Endothelial cell of umbilical vein (primary cell): ENCODE data around the gene SDC1. TPM values are rescaled to one million over a fixed set of nuclear protein-coding genes. Genes with fewer than 3 reads are reported as not detected.

ENCODE experiments used
- BruUV-seq: library from RNA; stranded (reverse); fragments of 400-500 nt; replicated peaks from 2 replicates; lab custom pipeline; 2021; lab: Mats Ljungman, UMichigan
- CTCF ChIA-PET: fragments of 300-600, 350-600 bp; sonication (Branson Sonifier 250); formaldehyde crosslinking; loops from one replicate; lab custom pipeline; 2021; ENCODE audit warnings: antibody characterized with exemption, inconsistent platforms; lab: Charles Lee
- POLR2A ChIA-PET: fragments of 300-600, 350-600 bp; sonication (Branson Sonifier 250); formaldehyde crosslinking; loops from one replicate; lab custom pipeline; 2021; ENCODE audit warnings: antibody characterized with exemption, inconsistent platforms; lab: Charles Lee
- DNase-seq: peaks from one replicate; pipeline ENCODE4 v3.0.0-alpha.2; 2011; ENCODE audit warnings: low read depth, low spot score
- FAIRE-seq: peaks from 2 replicates; lab custom pipeline; 2011; peaks lifted over from hg19 to GRCh38; lab: Jason Lieb, UNC
- H2AFZ ChIP-seq: 2 replicates; pipeline ENCODE4 v1.6.0; 2012; ENCODE audit warnings: low read depth, low read length, control low read depth, inconsistent platforms
- H3K27ac ChIP-seq: 2 replicates; pipeline ENCODE4 v1.5.1; 2011; ENCODE audit warnings: low read depth, mild to moderate bottlenecking, control low read depth, low read length, moderate library complexity; ENCODE audit not compliant: insufficient read depth
- H3K27me3 ChIP-seq, 2 experiments: 2 replicates each; pipeline versions ENCODE4 v1.6.0 to v1.6.1; 2011; ENCODE audit warnings: low read length in 2 of 2, mixed read lengths in 1 of 2; ENCODE audit not compliant: control insufficient read depth in 2 of 2, insufficient read depth in 2 of 2
- H3K36me3 ChIP-seq, 2 experiments: 2 replicates in 1 of 2; 3 replicates in 1 of 2; pipeline ENCODE4 v1.5.1; 2011; ENCODE audit warnings: low read length in 2 of 2, mild to moderate bottlenecking in 1 of 2, moderate library complexity in 1 of 2; ENCODE audit not compliant: control insufficient read depth in 2 of 2, insufficient read depth in 2 of 2; ENCODE audit errors: extremely low read depth in 1 of 2
- H3K4me1 ChIP-seq: 3 replicates; pipeline ENCODE4 v1.5.1; 2011; ENCODE audit warnings: mild to moderate bottlenecking, low read length; ENCODE audit not compliant: control insufficient read depth, insufficient read depth; ENCODE audit errors: extremely low read depth
- H3K4me2 ChIP-seq: 2 replicates; pipeline ENCODE4 v1.6.1; 2011; ENCODE audit warnings: low read length, control low read depth, mixed read lengths; ENCODE audit not compliant: insufficient read depth
- H3K4me3 ChIP-seq, 3 experiments: fragments of 200-600 bp in 1 of 3; sonication (generic), shearing (Covaris generic) in 1 of 3; replicated peaks in 1 of 3; 2 replicates each; pipeline ENCODE4 v1.5.1; 2011 to 2016; ENCODE audit warnings: control low read depth in 3 of 3, low read length in 3 of 3, mild to moderate bottlenecking in 2 of 3, inconsistent platforms in 1 of 3, low read depth in 1 of 3, moderate library complexity in 1 of 3; ENCODE audit not compliant: insufficient read depth in 1 of 3
- H3K79me2 ChIP-seq: 2 replicates; pipeline ENCODE4 v1.6.0; 2012; ENCODE audit warnings: low read length, inconsistent platforms; ENCODE audit not compliant: control insufficient read depth, insufficient read depth
- H3K9ac ChIP-seq: replicated peaks from 2 replicates; pipeline ENCODE3; 2011; ENCODE audit warnings: low read length, control low read depth; ENCODE audit not compliant: insufficient read depth; ENCODE audit errors: extremely low read depth
- H3K9me1 ChIP-seq: replicated peaks from 3 replicates; pipeline ENCODE4 v1.6.0; 2011; ENCODE audit warnings: mild to moderate bottlenecking, low read length; ENCODE audit not compliant: control insufficient read depth, insufficient read depth; ENCODE audit errors: extremely low read depth
- H3K9me3 ChIP-seq: replicated peaks from 2 replicates; pipeline ENCODE4 v1.5.1; 2012; ENCODE audit warnings: low read length, inconsistent platforms; ENCODE audit not compliant: control insufficient read depth, insufficient read depth
- H4K20me1 ChIP-seq: replicated peaks from 2 replicates; pipeline ENCODE3; 2011; ENCODE audit warnings: mild to moderate bottlenecking, low read length; ENCODE audit not compliant: control insufficient read depth, insufficient read depth; ENCODE audit errors: extremely low read depth
- EZH2 ChIP-seq: IDR thresholded peaks from 2 replicates; pipeline ENCODE4 v1.6.1; 2012; ENCODE audit warnings: borderline replicate concordance, low read depth, mild to moderate bottlenecking, moderate library complexity, low read length, inconsistent platforms; ENCODE audit not compliant: severe bottlenecking
- FOS ChIP-seq: IDR thresholded peaks from 2 replicates; pipeline ENCODE4 v1.6.1; 2011; ENCODE audit warnings: mild to moderate bottlenecking, low read length, moderate library complexity, borderline replicate concordance; ENCODE audit not compliant: insufficient read depth
- GATA2 ChIP-seq: IDR thresholded peaks from 2 replicates; pipeline ENCODE4 v1.7.0; 2011; ENCODE audit warnings: low read depth, mild to moderate bottlenecking, moderate library complexity, mixed read lengths, low read length; ENCODE audit not compliant: insufficient read length, insufficient read depth
- JUN ChIP-seq: IDR thresholded peaks from 2 replicates; pipeline ENCODE4 v1.6.1; 2011; ENCODE audit warnings: borderline replicate concordance, low read depth; ENCODE audit not compliant: insufficient read length, insufficient read depth
- MYC ChIP-seq: IDR thresholded peaks from one replicate; pipeline ENCODE4 v1.6.1; 2011; ENCODE audit warnings: mild to moderate bottlenecking, low read depth, low read length
- POLR2A ChIP-seq: IDR thresholded peaks from 2 replicates; pipeline ENCODE4 v1.6.1; 2012; ENCODE audit warnings: low read depth, mild to moderate bottlenecking, control low read depth, low read length
- POLR2AphosphoS5 ChIP-seq: IDR thresholded peaks from 2 replicates; pipeline ENCODE4 v1.6.1; 2012; ENCODE audit warnings: low read depth, mild to moderate bottlenecking, control low read depth, low read length, moderate library complexity; ENCODE audit not compliant: insufficient read depth
- dilution Hi-C: fragments of 300-500 bp; cut with MboI; formaldehyde crosslinking; loops from one replicate; pipeline ENCODE4 v1.15.0; 2019; ENCODE audit warnings: low sequenced_read_pairs; ENCODE audit not compliant: extremely low pct_ligation_motif_present
- intact Hi-C: fragments of 100-400 bp; cut with micrococcal nuclease; formaldehyde crosslinking; loops from one replicate; pipeline ENCODE4 v1.10.0; 2022
- polyA plus RNA-seq, 4 experiments: library from polyadenylated mRNA; depleted of rRNA in 3 of 4; stranded (reverse) in 3 of 4; unstranded in 1 of 4; fragments of >200 nt; gene quantifications; 2 replicates each; pipeline versions ENCODE4 v1.2.1 to v1.2.3, GENCODE V29; 2011 to 2012; ENCODE audit warnings: missing spikeins in 1 of 4
- total RNA-seq: library from RNA; stranded (reverse); gene quantifications from 2 replicates; pipeline ENCODE4 v1.2.3, GENCODE V29; 2021
- TF ChIP-seq, protein P1 (sequence below), 2 donors: IDR thresholded peaks; 1 replicate in 1 of 2; 2 replicates in 1 of 2; pipeline ENCODE4 v1.5.1; 2011; ENCODE audit warnings: low read length in 2 of 2, mild to moderate bottlenecking in 2 of 2, moderate library complexity in 2 of 2, control low read depth in 1 of 2, inconsistent platforms in 1 of 2, low read depth in 1 of 2; ENCODE audit not compliant: insufficient read depth in 1 of 2; ENCODE audit errors: extremely low read depth in 1 of 2
- TF ChIP-seq, protein P2 (sequence below): IDR thresholded peaks from 2 replicates; pipeline ENCODE4 v1.6.1; 2011; ENCODE audit not compliant: insufficient read depth, insufficient read length

Gene SDC1
- total and polyA plus RNA-seq, 2 donors (not counting 3 experiments of a cell fraction or from before 2014, with no cell fraction given), result 3.2 to 4.0 TPM

DNA sequence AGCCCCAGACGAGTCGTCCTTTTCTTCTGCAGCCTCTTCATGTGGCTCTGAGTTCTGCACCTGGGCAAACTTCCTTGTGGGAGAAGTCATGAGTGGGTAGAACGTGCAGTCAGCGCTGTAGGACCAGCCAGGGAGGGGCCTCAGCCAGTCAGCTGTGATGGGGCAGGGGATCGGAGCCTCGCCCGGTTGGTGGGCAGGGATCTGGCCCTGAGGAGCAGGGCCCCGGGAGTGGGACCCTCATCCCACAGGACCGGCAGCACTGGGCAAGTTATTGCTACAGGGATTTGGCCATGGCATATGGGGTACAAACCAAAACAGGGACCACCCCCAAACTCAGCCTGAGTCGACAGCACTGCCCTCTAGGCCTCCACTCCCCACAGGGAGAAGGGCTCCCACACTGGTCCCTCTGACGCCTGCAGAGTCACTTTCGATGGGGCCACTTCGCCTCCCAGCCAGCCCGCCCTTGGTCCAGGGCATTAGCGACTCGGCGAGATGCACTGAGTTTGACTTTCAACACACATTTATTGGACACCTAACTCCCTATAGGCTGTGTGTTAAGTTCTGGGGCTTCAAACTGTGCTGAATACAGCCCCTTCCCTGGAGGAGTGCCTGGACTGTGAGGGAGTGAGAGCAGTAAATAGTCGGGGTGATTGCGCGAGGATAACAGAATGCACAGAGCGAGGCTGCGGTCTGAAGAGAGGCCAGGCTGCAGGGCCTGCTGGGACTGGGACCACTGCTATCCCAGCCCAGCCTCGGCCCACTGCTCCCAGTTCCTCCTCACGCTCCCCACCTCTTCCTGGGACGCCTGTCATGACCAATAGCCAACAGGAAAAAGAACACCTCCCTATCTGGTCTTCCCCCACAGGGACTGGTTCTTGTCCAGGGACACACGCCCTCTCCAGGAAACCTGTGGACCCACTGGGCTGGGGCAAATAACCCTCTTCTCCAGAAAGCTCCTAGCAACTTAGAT, 55.9 kb downstream of the SDC1 start:
- H3K4me3 ChIP-seq, result no peak overlapping the region
- BruUV-seq, result no TSS peak
- H3K36me3 ChIP-seq, result no peaks in the 10 kb centered on the region
- H3K9me3 ChIP-seq, result no peaks in the 10 kb centered on the region
- DNase-seq (no peak), FAIRE-seq (no peak)
- no peaks in the 10 kb centered on the region for H4K20me1 ChIP-seq
- H3K4me2 ChIP-seq, result no peak overlapping the region
- H3K79me2 ChIP-seq, result no peaks in the 10 kb centered on the region
- peaks cover 3% of the 10 kb centered on the region for H3K4me1 ChIP-seq
- intact Hi-C loops, result no loop called here
- no peaks in the 10 kb centered on the region for H3K9me1 ChIP-seq
- H3K27me3 ChIP-seq, result no peaks in the 10 kb centered on the region
- no peak overlapping the region for H2AFZ ChIP-seq
- CTCF ChIA-PET, result interaction anchor here (1.1 to 1.5 kb wide), 2 partner anchors 20 to 64 kb away, joined by 3 read pairs; no protein-coding TSS in a partner anchor
- POLR2A ChIA-PET, result no interaction called here
- TF ChIP-seq JUN, result no peak
- no peak for TF ChIP-seq POLR2A
- no peak for TF ChIP-seq POLR2AphosphoS5
- no peak for TF ChIP-seq FOS
- TF ChIP-seq, protein P1, sequence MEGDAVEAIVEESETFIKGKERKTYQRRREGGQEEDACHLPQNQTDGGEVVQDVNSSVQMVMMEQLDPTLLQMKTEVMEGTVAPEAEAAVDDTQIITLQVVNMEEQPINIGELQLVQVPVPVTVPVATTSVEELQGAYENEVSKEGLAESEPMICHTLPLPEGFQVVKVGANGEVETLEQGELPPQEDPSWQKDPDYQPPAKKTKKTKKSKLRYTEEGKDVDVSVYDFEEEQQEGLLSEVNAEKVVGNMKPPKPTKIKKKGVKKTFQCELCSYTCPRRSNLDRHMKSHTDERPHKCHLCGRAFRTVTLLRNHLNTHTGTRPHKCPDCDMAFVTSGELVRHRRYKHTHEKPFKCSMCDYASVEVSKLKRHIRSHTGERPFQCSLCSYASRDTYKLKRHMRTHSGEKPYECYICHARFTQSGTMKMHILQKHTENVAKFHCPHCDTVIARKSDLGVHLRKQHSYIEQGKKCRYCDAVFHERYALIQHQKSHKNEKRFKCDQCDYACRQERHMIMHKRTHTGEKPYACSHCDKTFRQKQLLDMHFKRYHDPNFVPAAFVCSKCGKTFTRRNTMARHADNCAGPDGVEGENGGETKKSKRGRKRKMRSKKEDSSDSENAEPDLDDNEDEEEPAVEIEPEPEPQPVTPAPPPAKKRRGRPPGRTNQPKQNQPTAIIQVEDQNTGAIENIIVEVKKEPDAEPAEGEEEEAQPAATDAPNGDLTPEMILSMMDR (IDR thresholded peaks at IDR 0.05; ENCODE audit: extremely low read depth in 1 of 2, insufficient read depth in 1 of 2, low read depth in 1 of 2, low read length in 2 of 2), result no peak
- no peak for TF ChIP-seq EZH2
- no peak for TF ChIP-seq MYC
- TF ChIP-seq, protein P2, sequence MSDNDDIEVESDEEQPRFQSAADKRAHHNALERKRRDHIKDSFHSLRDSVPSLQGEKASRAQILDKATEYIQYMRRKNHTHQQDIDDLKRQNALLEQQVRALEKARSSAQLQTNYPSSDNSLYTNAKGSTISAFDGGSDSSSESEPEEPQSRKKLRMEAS, result no peak
- no peak for TF ChIP-seq GATA2
- H3K27ac ChIP-seq, result no peak overlapping the region
- no peak overlapping the region for H3K9ac ChIP-seq
- dilution Hi-C loops, result no loop called here
